ENCODE data around the gene FOXP1.

Gene FOXP1

GRCh38 chr3:71262364-71263265, 320.9 kb downstream of the FOXP1 start:
- H3K9me3 ChIP-seq (ENCODE audit: control insufficient read depth, low read length): no peaks in the 10 kb centered on the region
- H3K4me2 ChIP-seq (ENCODE audit: low read length): peak overlapping the region; percentile 48
- H2AFZ ChIP-seq: peak overlapping the region; percentile 68
- H3K9ac ChIP-seq: no peak overlapping the region
- peaks cover 18% of the 10 kb centered on the region for H3K4me1 ChIP-seq
- no peaks in the 10 kb centered on the region for H3K36me3 ChIP-seq (ENCODE audit: control insufficient read depth, insufficient read depth, low read length)
- H3K4me3 ChIP-seq (ENCODE audit: low read depth, low read length): no peak overlapping the region
- peaks cover 3% of the 10 kb centered on the region for H3K79me2 ChIP-seq
- no peaks in the 10 kb centered on the region for H3K27me3 ChIP-seq (ENCODE audit: control insufficient read depth, insufficient read depth, low read length)
- no peak for TF ChIP-seq CTCF (IDR thresholded peaks at IDR 0.05)
- peak overlapping the region; percentile 1 for H3K27ac ChIP-seq

DNA sequence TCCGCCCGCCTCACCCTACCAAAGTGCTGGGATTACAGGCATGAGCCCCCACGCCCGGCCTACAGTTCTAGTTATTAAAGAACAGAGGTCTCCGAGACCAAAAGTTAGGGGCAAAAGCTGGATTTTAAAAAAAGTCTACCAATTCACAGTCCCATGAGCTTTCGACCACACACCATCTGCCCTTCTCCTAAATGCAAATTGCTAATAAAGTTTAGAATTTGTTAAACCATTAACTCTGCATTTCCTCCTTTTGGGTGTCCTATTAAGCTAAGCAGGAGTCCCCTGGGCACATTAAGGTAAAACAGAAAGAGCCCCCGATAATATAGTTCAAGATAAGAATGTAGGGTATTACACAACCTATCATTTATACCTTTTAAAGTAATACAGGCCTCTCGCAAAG, 322.7 kb downstream of the FOXP1 start:
- Histone ChIP-seq H3K36me3 (ENCODE audit: control insufficient read depth, insufficient read depth, low read length) (no peaks in the 10 kb centered on the region), H3K4me2 (ENCODE audit: low read length) (no peak overlapping the region), H3K79me2 (peaks cover 3% of the 10 kb centered on the region), H2AFZ (no peak overlapping the region), H3K4me1 (peaks cover 17% of the 10 kb centered on the region), H3K9ac (no peak overlapping the region), H3K27me3 (ENCODE audit: control insufficient read depth, insufficient read depth, low read length) (no peaks in the 10 kb centered on the region), H3K9me3 (ENCODE audit: control insufficient read depth, low read length) (no peaks in the 10 kb centered on the region), H3K4me3 (ENCODE audit: low read depth, low read length) (no peak overlapping the region), H3K27ac (no peak overlapping the region)
- TF ChIP-seq CTCF (IDR thresholded peaks at IDR 0.05): no peak

DNA sequence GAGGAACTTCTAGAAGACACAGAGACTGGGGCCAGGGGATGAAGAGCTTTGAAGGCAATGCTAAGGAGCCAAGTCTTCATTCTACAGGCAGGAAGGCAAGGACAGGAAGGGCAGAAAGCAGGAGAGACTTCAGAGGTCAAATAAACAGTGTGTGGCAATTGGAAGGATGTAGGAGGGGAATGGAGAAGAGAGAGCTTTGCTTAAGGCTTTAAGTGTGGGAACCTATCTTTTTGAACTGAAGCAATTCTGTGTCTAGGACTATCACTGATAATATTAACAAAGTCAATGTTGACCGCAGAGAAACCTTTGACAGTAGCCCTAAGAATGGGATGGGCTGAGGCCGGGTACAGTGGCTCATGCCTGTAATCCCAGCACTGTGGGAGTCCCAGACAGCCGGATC, 325.0 kb downstream of the FOXP1 start:
- H3K79me2 ChIP-seq: peaks cover 3% of the 10 kb centered on the region
- peaks cover 5% of the 10 kb centered on the region for H3K4me1 ChIP-seq
- H3K36me3 ChIP-seq (ENCODE audit: control insufficient read depth, insufficient read depth, low read length): no peaks in the 10 kb centered on the region
- H2AFZ ChIP-seq: no peak overlapping the region
- H3K9ac ChIP-seq: no peak overlapping the region
- no peaks in the 10 kb centered on the region for H3K27me3 ChIP-seq (ENCODE audit: control insufficient read depth, insufficient read depth, low read length)
- no peak overlapping the region for H3K4me3 ChIP-seq (ENCODE audit: low read depth, low read length)
- no peak for TF ChIP-seq CTCF (IDR thresholded peaks at IDR 0.05)
- no peak overlapping the region for H3K4me2 ChIP-seq (ENCODE audit: low read length)
- no peak overlapping the region for H3K27ac ChIP-seq
- H3K9me3 ChIP-seq (ENCODE audit: control insufficient read depth, low read length): no peaks in the 10 kb centered on the region

GRCh38 chr3:71258116-71258515, 325.4 kb downstream of the FOXP1 start:
- no peak overlapping the region for H3K27ac ChIP-seq
- H3K79me2 ChIP-seq: peaks cover 3% of the 10 kb centered on the region
- H2AFZ ChIP-seq: no peak overlapping the region
- H3K4me1 ChIP-seq: peaks cover 2% of the 10 kb centered on the region
- H3K4me2 ChIP-seq (ENCODE audit: low read length): no peak overlapping the region
- H3K4me3 ChIP-seq (ENCODE audit: low read depth, low read length): no peak overlapping the region
- no peaks in the 10 kb centered on the region for H3K27me3 ChIP-seq (ENCODE audit: control insufficient read depth, insufficient read depth, low read length)
- no peaks in the 10 kb centered on the region for H3K9me3 ChIP-seq (ENCODE audit: control insufficient read depth, low read length)
- H3K9ac ChIP-seq: no peak overlapping the region
- no peaks in the 10 kb centered on the region for H3K36me3 ChIP-seq (ENCODE audit: control insufficient read depth, insufficient read depth, low read length)
- no peak for TF ChIP-seq CTCF (IDR thresholded peaks at IDR 0.05)

DNA sequence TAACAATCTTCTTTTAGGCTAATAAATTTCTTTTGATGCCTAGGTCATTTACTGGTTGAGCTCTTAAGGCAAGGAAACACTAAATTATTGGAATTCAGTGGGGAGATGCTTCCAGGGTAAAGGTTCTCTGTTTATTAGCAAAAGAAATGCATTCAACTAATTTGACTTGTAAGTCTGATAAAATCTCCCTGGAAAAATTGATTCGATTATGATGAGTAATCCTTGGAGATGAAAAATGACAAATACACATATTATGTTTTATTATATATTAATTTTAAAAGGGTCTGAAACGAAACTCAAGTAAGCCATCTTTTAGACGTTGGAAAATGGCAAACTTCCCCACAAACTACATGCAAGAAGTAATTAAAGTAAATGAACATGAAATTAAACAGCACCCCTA, 328.0 kb downstream of the FOXP1 start:
- Histone ChIP-seq H3K27ac (no peak overlapping the region), H3K36me3 (ENCODE audit: control insufficient read depth, insufficient read depth, low read length) (no peaks in the 10 kb centered on the region), H3K79me2 (no peaks in the 10 kb centered on the region), H3K4me2 (ENCODE audit: low read length) (no peak overlapping the region), H3K4me3 (ENCODE audit: low read depth, low read length) (no peak overlapping the region), H2AFZ (no peak overlapping the region), H3K4me1 (no peaks in the 10 kb centered on the region), H3K27me3 (ENCODE audit: control insufficient read depth, insufficient read depth, low read length) (no peaks in the 10 kb centered on the region), H3K9ac (no peak overlapping the region), H3K9me3 (ENCODE audit: control insufficient read depth, low read length) (no peaks in the 10 kb centered on the region)
- TF ChIP-seq CTCF (IDR thresholded peaks at IDR 0.05): no peak

Measured in parathyroid adenoma (tissue), 2 donors.